NCI-H510A (cell line): Measurements from ENCODE around the gene CAPZB.
A peak's percentile ranks its signal among the peaks of the same experiment; 100 is the strongest.

ENCODE experiments used
- DNase-seq: peaks from one replicate; lab custom pipeline; 2025; lab: John Stamatoyannopoulos, UW

The CAPZB gene

GRCh38 chr1:19346026-19346425, 139.3 kb downstream of the CAPZB start:
- no peak for DNase-seq

GRCh38 chr1:19345391-19345790, 139.9 kb downstream of the CAPZB start:
- no peak for DNase-seq

GRCh38 chr1:19344831-19345230, 140.5 kb downstream of the CAPZB start:
- no peak for DNase-seq

GRCh38 chr1:19344372-19344810, 140.9 kb downstream of the CAPZB start:
- peak; percentile 51 for DNase-seq

- no peak for DNase-seq
These were observed 141.6 kb downstream of the CAPZB start for GRCh38 chr1:19343617-19344350.

GRCh38 chr1:19342894-19343616, 142.3 kb downstream of the CAPZB start:
- DNase-seq: no peak

GRCh38 chr1:19342062-19342750, 143.1 kb downstream of the CAPZB start:
- no peak for DNase-seq

GRCh38 chr1:19341201-19342061, 143.9 kb downstream of the CAPZB start:
- peak; percentile 55 for DNase-seq

- no peak for DNase-seq
These were observed 144.9 kb downstream of the CAPZB start for GRCh38 chr1:19340387-19340937.

- no peak for DNase-seq
These were observed 146.0 kb downstream of the CAPZB start for GRCh38 chr1:19339214-19339861.

- DNase-seq: no peak
These were observed 147.0 kb downstream of the CAPZB start for GRCh38 chr1:19338323-19338762.

GRCh38 chr1:19337289-19337688, 148.1 kb downstream of the CAPZB start:
- no peak for DNase-seq

GRCh38 chr1:19336543-19336942, 148.8 kb downstream of the CAPZB start:
- no peak for DNase-seq

- DNase-seq: no peak
These were observed 151.6 kb downstream of the CAPZB start for GRCh38 chr1:19333587-19334354.

- DNase-seq: no peak
These were observed 152.5 kb downstream of the CAPZB start for GRCh38 chr1:19332832-19333231.

GRCh38 chr1:19331262-19331878, 154.0 kb downstream of the CAPZB start:
- no peak for DNase-seq

GRCh38 chr1:19330449-19331135, 154.7 kb downstream of the CAPZB start:
- no peak for DNase-seq

- DNase-seq: no peak
These were observed 155.7 kb downstream of the CAPZB start for GRCh38 chr1:19329611-19330010.

- DNase-seq: no peak
These were observed 156.2 kb downstream of the CAPZB start for GRCh38 chr1:19329188-19329587.
